Measurements from ENCODE around the gene PRR5L. TPM values are rescaled to one million over a fixed set of nuclear protein-coding genes. Genes with fewer than 3 reads are reported as not detected.

The PRR5L gene
- total and polyA plus RNA-seq, 2 experiments from 2014 or later, result 3.1 to 8.9 TPM

GRCh38 chr11:36412781-36413383 lies 116.8 kb downstream of the PRR5L start:
- Mint-ChIP-seq H3K4me3 (no peak overlapping the region), H3K27ac (no peak overlapping the region), H3K4me1 (peaks cover 9% of the 10 kb centered on the region; the same call in 2 of the 3 replicates), H3K27me3 (ENCODE audit: insufficient read depth, low read depth, poor library complexity) (peaks cover 2% of the 10 kb centered on the region), H3K9me3 (no peaks in the 10 kb centered on the region), H3K36me3 (ENCODE audit: low read depth) (no peaks in the 10 kb centered on the region)
- Histone ChIP-seq H2AFZ (no peak overlapping the region), H3F3A (replicated peaks; ENCODE audit: low read depth) (no peaks in the 10 kb centered on the region), H3K9me2 (ENCODE audit: insufficient read depth) (no peaks in the 10 kb centered on the region), H3K27ac (ENCODE audit: low read depth) (no peak overlapping the region), H3K36me3 (ENCODE audit: insufficient read depth) (no peaks in the 10 kb centered on the region), H3K4me3 (no peak overlapping the region), H3K27me3 (ENCODE audit: insufficient read depth) (no peaks in the 10 kb centered on the region), H3K4me2 (no peak overlapping the region), H4K20me1 (replicated peaks; ENCODE audit: insufficient read depth) (no peaks in the 10 kb centered on the region), H3K79me2 (replicated peaks; ENCODE audit: insufficient read depth) (no peaks in the 10 kb centered on the region), H3K4me1 (ENCODE audit: insufficient read depth) (no peaks in the 10 kb centered on the region)
- ATAC-seq, result no peak
- no peak for TF ChIP-seq REST (IDR thresholded peaks at IDR 0.05; ENCODE audit: unreplicated experiment)
- no peak for TF ChIP-seq ZNF114 (CRISPR knock-in tag; IDR thresholded peaks at IDR 0.05)
- TF ChIP-seq CTCF (conservative IDR thresholded peaks at IDR 0.05; ENCODE audit: low read depth in 2 of 2), result no peak
- no peak for TF ChIP-seq ZNF462 (CRISPR knock-in tag; IDR thresholded peaks at IDR 0.05)
- no peak for TF ChIP-seq JUNB (IDR thresholded peaks at IDR 0.05; ENCODE audit: unreplicated experiment)
- TF ChIP-seq POLR2AphosphoS5 (IDR thresholded peaks at IDR 0.05; ENCODE audit: low read depth), result no peak
- TF ChIP-seq ETS1 (IDR thresholded peaks at IDR 0.05), result no peak
- TF ChIP-seq EZH2phosphoT487 (IDR thresholded peaks at IDR 0.05; ENCODE audit: unreplicated experiment), result no peak
- no peak for TF ChIP-seq ZNF331 (CRISPR knock-in tag; IDR thresholded peaks at IDR 0.05; ENCODE audit: low read depth)
- TF ChIP-seq EZH2 (IDR thresholded peaks at IDR 0.05; ENCODE audit: low read depth, unreplicated experiment), result no peak
- no peak for TF ChIP-seq STAT1 (IDR thresholded peaks at IDR 0.05; ENCODE audit: unreplicated experiment)
- DNase-seq (ENCODE audit: low spot score), result no peak

All from GM23338 (cell line).